CD14-positive monocyte (primary cell): ENCODE data around the gene KLHL12. TPM values are rescaled to one million over a fixed set of nuclear protein-coding genes. Genes with fewer than 3 reads are reported as not detected.

Experiments
- DNase-seq, 3 donors: peaks; one replicate each; pipeline ENCODE4 v3.0.0-alpha.2; 2011 to 2022
- H2AFZ ChIP-seq: 2 replicates; pipeline ENCODE4 v1.6.0; 2012; ENCODE audit warnings: mild to moderate bottlenecking, low read depth, low read length, inconsistent platforms; ENCODE audit not compliant: insufficient read depth, poor library complexity, severe bottlenecking
- H3K27ac ChIP-seq, 2 donors: 1 replicate in 1 of 2; 2 replicates in 1 of 2; pipeline ENCODE4 v1.5.1; 2012 to 2013; ENCODE audit warnings: low read length in 2 of 2, control low read depth in 1 of 2, inconsistent platforms in 1 of 2, low read depth in 1 of 2, mild to moderate bottlenecking in 1 of 2
- H3K27me3 ChIP-seq, 2 donors: one replicate each; pipeline versions ENCODE4 v1.6.0 to v1.6.1; 2011 to 2013; ENCODE audit warnings: low read length in 2 of 2; ENCODE audit not compliant: control insufficient read depth in 2 of 2, insufficient read depth in 2 of 2
- H3K36me3 ChIP-seq, 2 donors: replicated peaks in 1 of 2; 1 replicate in 1 of 2; 2 replicates in 1 of 2; pipeline versions ENCODE4 v1.5.1 to v1.6.1; 2012 to 2013; ENCODE audit warnings: low read length in 2 of 2, control low read depth in 1 of 2, inconsistent platforms in 1 of 2, mild to moderate bottlenecking in 1 of 2; ENCODE audit not compliant: insufficient read depth in 2 of 2, control insufficient read depth in 1 of 2
- H3K4me1 ChIP-seq, 2 donors: 1 replicate in 1 of 2; 2 replicates in 1 of 2; pipeline versions ENCODE4 v1.5.1 to v1.6.1; 2012 to 2013; ENCODE audit warnings: low read length in 2 of 2, control low read depth in 1 of 2, inconsistent platforms in 1 of 2, mild to moderate bottlenecking in 1 of 2, moderate library complexity in 1 of 2; ENCODE audit not compliant: insufficient read depth in 2 of 2, control insufficient read depth in 1 of 2
- H3K4me2 ChIP-seq: replicated peaks from 2 replicates; pipeline ENCODE3; 2012; ENCODE audit warnings: low read length, moderate library complexity, mild to moderate bottlenecking; ENCODE audit not compliant: poor library complexity, severe bottlenecking; ENCODE audit errors: extremely low read depth
- H3K4me3 ChIP-seq, 3 experiments: fragments of 200-600 bp in 1 of 3; sonication (generic) in 1 of 3; replicated peaks in 1 of 3; 1 replicate in 2 of 3; 2 replicates in 1 of 3; pipeline ENCODE4 v1.5.1; 2011 to 2013; ENCODE audit warnings: low read length in 3 of 3, mild to moderate bottlenecking in 3 of 3, control low read depth in 2 of 3, low read depth in 2 of 3, inconsistent platforms in 1 of 3, moderate library complexity in 1 of 3
- H3K79me2 ChIP-seq: 2 replicates; pipeline ENCODE4 v1.6.0; 2012; ENCODE audit warnings: mild to moderate bottlenecking, control low read depth, inconsistent platforms, low read length, moderate library complexity; ENCODE audit not compliant: insufficient read depth
- H3K9ac ChIP-seq: 2 replicates; pipeline ENCODE4 v1.6.0; 2017; ENCODE audit warnings: low read length, mild to moderate bottlenecking; ENCODE audit not compliant: insufficient read depth, poor library complexity, severe bottlenecking
- H3K9me3 ChIP-seq, 2 donors: replicated peaks in 1 of 2; 1 replicate in 1 of 2; 2 replicates in 1 of 2; pipeline versions ENCODE4 v1.5.1 to v1.6.1; 2012 to 2013; ENCODE audit warnings: low read length in 2 of 2, control low read depth in 1 of 2; ENCODE audit not compliant: control insufficient read depth in 1 of 2, insufficient read depth in 1 of 2
- H4K20me1 ChIP-seq: 2 replicates; pipeline ENCODE4 v1.6.0; 2012; ENCODE audit warnings: mild to moderate bottlenecking, low read length, control low read depth, moderate library complexity; ENCODE audit not compliant: insufficient read depth
- H3K27ac Mint-ChIP-seq, 7 donors: one replicate each; pipeline ENCODE4 v1.8.0; 2020; ENCODE audit warnings: mild to moderate bottlenecking in 7 of 7, mixed read lengths in 7 of 7, moderate library complexity in 6 of 7, inconsistent platforms in 2 of 7
- H3K27me3 Mint-ChIP-seq, 3 donors: one replicate each; pipeline ENCODE4 v1.8.0; 2021 to 2022; ENCODE audit warnings: low read depth in 3 of 3, mild to moderate bottlenecking in 3 of 3, mixed read lengths in 3 of 3, moderate library complexity in 3 of 3, inconsistent platforms in 1 of 3
- H3K36me3 Mint-ChIP-seq, 2 donors: one replicate each; pipeline ENCODE4 v1.8.0; 2020; ENCODE audit warnings: mixed read lengths in 2 of 2, inconsistent platforms in 1 of 2, mild to moderate bottlenecking in 1 of 2
- H3K4me1 Mint-ChIP-seq: one replicate; pipeline ENCODE4 v1.8.0; 2020; ENCODE audit warnings: mild to moderate bottlenecking, mixed read lengths
- H3K4me3 Mint-ChIP-seq, 2 donors: one replicate each; pipeline ENCODE4 v1.8.0; 2020; ENCODE audit warnings: mild to moderate bottlenecking in 2 of 2, mixed read lengths in 2 of 2, moderate library complexity in 1 of 2
- H3K9me3 Mint-ChIP-seq, 7 donors: one replicate each; pipeline ENCODE4 v1.8.0; 2020 to 2022; ENCODE audit warnings: mixed read lengths in 7 of 7, mild to moderate bottlenecking in 6 of 7, moderate library complexity in 6 of 7, inconsistent platforms in 2 of 7
- CTCF ChIP-seq: fragments of 200-600 bp; IDR thresholded peaks from one replicate; pipeline ENCODE4 v1.8.0; 2022; ENCODE audit warnings: antibody characterized with exemption, mild to moderate bottlenecking
- WGBS: methylation state at CpG from one replicate; pipeline ENCODE4 v1.1.5; 2013; ENCODE audit warnings: missing lambda C conversion rate; ENCODE audit not compliant: insufficient coverage; 5-methylcytosine and 5-hydroxymethylcytosine counted together
- intact Hi-C, 2 donors: fragments of 100-400 bp; cut with micrococcal nuclease; formaldehyde crosslinking; loops; one replicate each; pipeline versions ENCODE4 v1.15.0 to v1.15.1; 2023
- polyA plus RNA-seq, 3 donors: library from polyadenylated mRNA; depleted of rRNA in 1 of 3; unstranded in 2 of 3; stranded (reverse) in 1 of 3; fragments of 300-500 nt in 2 of 3; fragments of >200 nt in 1 of 3; fragmentation: Illumina TruSeq in 2 of 3; gene quantifications; 1 replicate in 2 of 3; 2 replicates in 1 of 3; pipeline ENCODE4 v1.2.3, GENCODE V29; 2012 to 2021

Gene KLHL12
- polyA plus RNA-seq, 3 donors = 20.7 to 36.7 (median 21.9) TPM

- Mint-ChIP-seq H3K9me3 (peaks cover 0 to 6% (median 2%) of the 10 kb centered on the region in 7 donors), H3K27me3 (peaks cover 7 to 15% (median 8%) of the 10 kb centered on the region in 3 donors), H3K4me1 (peaks cover 2% of the 10 kb centered on the region), H3K27ac (no peak overlapping the region), H3K36me3 (no peaks in the 10 kb centered on the region), H3K4me3 (no peak overlapping the region)
- Histone ChIP-seq H3K27ac (no peak overlapping the region), H3K27me3 (no peaks in the 10 kb centered on the region), H3K4me1 (peaks cover 0 to 3% of the 10 kb centered on the region in 2 donors), H3K4me3 (no peak overlapping the region), H4K20me1 (no peaks in the 10 kb centered on the region), H2AFZ (no peak overlapping the region), H3K36me3 (no peaks in the 10 kb centered on the region), H3K9me3 (no peaks in the 10 kb centered on the region), H3K4me2 (no peak overlapping the region), H3K9ac (no peak overlapping the region), H3K79me2 (no peaks in the 10 kb centered on the region)
- WGBS = 100% methylated on average over 2 of the region's 2 CpGs
- TF ChIP-seq CTCF = no peak
- DNase-seq = no peak
- intact Hi-C loops = no loop called here
These were observed 5.4 kb upstream of the KLHL12 start for GRCh38 chr1:202932476-202932875.

DNA sequence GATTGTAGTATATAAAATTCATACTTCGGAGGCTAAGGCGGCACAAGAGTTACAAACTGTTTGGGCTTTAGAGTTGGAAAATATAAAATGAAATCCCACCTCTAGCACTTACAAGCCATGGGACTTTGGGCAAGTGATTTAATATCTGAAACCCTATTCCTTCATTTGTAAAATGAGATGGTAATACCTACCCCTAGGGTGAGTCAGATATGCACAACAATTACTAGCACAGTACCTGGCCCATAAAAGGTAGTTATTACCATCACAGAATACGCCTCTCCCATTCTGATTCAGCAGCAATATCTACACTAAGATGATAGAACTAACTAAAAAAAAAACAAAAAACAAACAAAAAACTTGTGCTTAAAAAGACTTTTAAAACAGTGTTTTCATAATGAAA, 3.5 kb downstream of the KLHL12 start:
- Histone ChIP-seq H3K27ac (no peak overlapping the region), H3K36me3 (peaks cover 25 to 40% of the 10 kb centered on the region in 2 donors), H3K4me2 (no peak overlapping the region), H4K20me1 (no peaks in the 10 kb centered on the region), H3K27me3 (no peaks in the 10 kb centered on the region), H3K4me1 (peaks cover 13 to 25% of the 10 kb centered on the region in 2 donors), H3K79me2 (peaks cover 26% of the 10 kb centered on the region), H2AFZ (no peak overlapping the region), H3K9ac (no peak overlapping the region), H3K9me3 (no peaks in the 10 kb centered on the region), H3K4me3 (no peak overlapping the region)
- Mint-ChIP-seq H3K4me3 (no peak overlapping the region), H3K4me1 (peaks cover 23% of the 10 kb centered on the region), H3K27ac (peak overlapping the region in 1 of 7 donors; percentile 42), H3K9me3 (no peaks in the 10 kb centered on the region), H3K27me3 (peaks cover 1 to 3% (median 3%) of the 10 kb centered on the region in 3 donors), H3K36me3 (peaks cover 25 to 31% of the 10 kb centered on the region in 2 donors)
- no peak for TF ChIP-seq CTCF
- WGBS = 100% methylated on average over 1 of the region's 3 CpGs
- intact Hi-C loops = no loop called here
- DNase-seq = no peak
